Duodenal mucosa (tissue), 2 donors: ENCODE results near the gene DENND1A.
A peak's percentile ranks its signal among the peaks of the same experiment; 100 is the strongest.

Experiments used
- H3K27ac ChIP-seq: one replicate; pipeline ENCODE4 v1.7.0; 2013; ENCODE audit warnings: low read depth, low read length
- H3K27me3 ChIP-seq, 2 donors: one replicate each; pipeline ENCODE4 v1.7.0; 2013; ENCODE audit warnings: low read length in 2 of 2, control low read depth in 1 of 2; ENCODE audit not compliant: insufficient read depth in 2 of 2, control insufficient read depth in 1 of 2
- H3K36me3 ChIP-seq, 2 donors: one replicate each; pipeline ENCODE4 v1.7.0; 2013; ENCODE audit warnings: low read length in 2 of 2, control low read depth in 1 of 2; ENCODE audit not compliant: insufficient read depth in 2 of 2, control insufficient read depth in 1 of 2
- H3K4me1 ChIP-seq, 2 donors: one replicate each; pipeline ENCODE4 v1.7.0; 2013; ENCODE audit warnings: low read length in 2 of 2, control low read depth in 1 of 2; ENCODE audit not compliant: insufficient read depth in 2 of 2, control insufficient read depth in 1 of 2
- H3K4me3 ChIP-seq, 2 donors: one replicate each; pipeline ENCODE4 v1.7.0; 2013; ENCODE audit warnings: low read length in 2 of 2, low read depth in 1 of 2
- H3K9ac ChIP-seq, 2 donors: one replicate each; pipeline ENCODE4 v1.7.0; 2013; ENCODE audit warnings: low read length in 2 of 2, low read depth in 1 of 2
- H3K9me3 ChIP-seq, 2 donors: one replicate each; pipeline ENCODE4 v1.7.0; 2013; ENCODE audit warnings: low read length in 2 of 2, control low read depth in 1 of 2; ENCODE audit not compliant: control insufficient read depth in 1 of 2

The DENND1A gene

GRCh38 chr9:123933440-123934212 lies 3.7 kb upstream of the DENND1A start:
- Histone ChIP-seq H3K9ac (no peak overlapping the region), H3K4me1 (peaks cover 4 to 5% of the 10 kb centered on the region in 2 donors), H3K36me3 (no peaks in the 10 kb centered on the region), H3K4me3 (no peak overlapping the region), H3K9me3 (no peaks in the 10 kb centered on the region), H3K27me3 (no peaks in the 10 kb centered on the region), H3K27ac (no peak overlapping the region)

GRCh38 chr9:123929177-123929869 lies 603 bp downstream of the DENND1A start:
- Histone ChIP-seq H3K27ac (peak overlapping the region; percentile 54), H3K9me3 (no peaks in the 10 kb centered on the region), H3K27me3 (no peaks in the 10 kb centered on the region), H3K36me3 (no peaks in the 10 kb centered on the region), H3K4me3 (peak overlapping the region; percentile 69 to 75), H3K9ac (peak overlapping the region; percentile 51 to 64), H3K4me1 (peaks cover 29 to 31% of the 10 kb centered on the region in 2 donors)

GRCh38 chr9:123928533-123929176 lies 1.3 kb downstream of the DENND1A start:
- H3K36me3 ChIP-seq, result no peaks in the 10 kb centered on the region
- peak overlapping the region; percentile 51 to 64 for H3K9ac ChIP-seq
- H3K4me1 ChIP-seq, result peaks cover 29 to 31% of the 10 kb centered on the region in 2 donors
- H3K9me3 ChIP-seq, result no peaks in the 10 kb centered on the region
- H3K27me3 ChIP-seq, result no peaks in the 10 kb centered on the region
- peak overlapping the region; percentile 69 to 75 for H3K4me3 ChIP-seq
- H3K27ac ChIP-seq, result peak overlapping the region; percentile 6

- Histone ChIP-seq H3K27me3 (no peaks in the 10 kb centered on the region), H3K36me3 (no peaks in the 10 kb centered on the region), H3K9me3 (no peaks in the 10 kb centered on the region), H3K4me3 (peak overlapping the region; percentile 69 to 75), H3K27ac (peak overlapping the region; percentile 6), H3K4me1 (peaks cover 35 to 38% of the 10 kb centered on the region in 2 donors), H3K9ac (peak overlapping the region in 1 of 2 donors; percentile 64)
Observed at GRCh38 chr9:123927625-123928532, 2.0 kb downstream of the DENND1A start.

GRCh38 chr9:123926941-123927340 lies 3.0 kb downstream of the DENND1A start:
- Histone ChIP-seq H3K27me3 (no peaks in the 10 kb centered on the region), H3K9ac (no peak overlapping the region), H3K9me3 (no peaks in the 10 kb centered on the region), H3K4me3 (peak overlapping the region in 1 of 2 donors; percentile 34), H3K36me3 (no peaks in the 10 kb centered on the region), H3K4me1 (peaks cover 42 to 44% of the 10 kb centered on the region in 2 donors), H3K27ac (no peak overlapping the region)

GRCh38 chr9:123925819-123926218 lies 4.1 kb downstream of the DENND1A start:
- Histone ChIP-seq H3K9ac (no peak overlapping the region), H3K4me1 (peaks cover 45 to 52% of the 10 kb centered on the region in 2 donors), H3K27ac (no peak overlapping the region), H3K4me3 (no peak overlapping the region), H3K9me3 (no peaks in the 10 kb centered on the region), H3K27me3 (no peaks in the 10 kb centered on the region), H3K36me3 (no peaks in the 10 kb centered on the region)

- H3K4me3 ChIP-seq, result no peak overlapping the region
- H3K4me1 ChIP-seq, result peaks cover 45 to 52% of the 10 kb centered on the region in 2 donors
- no peak overlapping the region for H3K9ac ChIP-seq
- no peaks in the 10 kb centered on the region for H3K36me3 ChIP-seq
- no peaks in the 10 kb centered on the region for H3K27me3 ChIP-seq
- H3K27ac ChIP-seq, result no peak overlapping the region
- H3K9me3 ChIP-seq, result no peaks in the 10 kb centered on the region
Observed at GRCh38 chr9:123925161-123925560, 4.8 kb downstream of the DENND1A start.

- H3K9ac ChIP-seq, result no peak overlapping the region
- no peaks in the 10 kb centered on the region for H3K9me3 ChIP-seq
- no peak overlapping the region for H3K4me3 ChIP-seq
- H3K27ac ChIP-seq, result no peak overlapping the region
- no peaks in the 10 kb centered on the region for H3K36me3 ChIP-seq
- H3K27me3 ChIP-seq, result no peaks in the 10 kb centered on the region
- peaks cover 45 to 52% of the 10 kb centered on the region in 2 donors for H3K4me1 ChIP-seq
Observed at GRCh38 chr9:123924727-123925126, 5.2 kb downstream of the DENND1A start.

- no peak overlapping the region for H3K27ac ChIP-seq
- no peaks in the 10 kb centered on the region for H3K36me3 ChIP-seq
- H3K27me3 ChIP-seq, result no peaks in the 10 kb centered on the region
- no peak overlapping the region for H3K4me3 ChIP-seq
- peaks cover 44 to 50% of the 10 kb centered on the region in 2 donors for H3K4me1 ChIP-seq
- H3K9me3 ChIP-seq, result no peaks in the 10 kb centered on the region
- H3K9ac ChIP-seq, result no peak overlapping the region
Observed at GRCh38 chr9:123923884-123924283, 6.0 kb downstream of the DENND1A start.
